Thoracic aorta (tissue), 2 donors: Measurements from ENCODE around the gene CRACDL. TPM values are rescaled to one million over a fixed set of nuclear protein-coding genes. Genes with fewer than 3 reads are reported as not detected.

Experiments used
- ATAC-seq: fragments of 150-250 bp; one replicate; pipeline ENCODE4 v1.8.0; 2017; ENCODE audit warnings: low read depth; ENCODE audit not compliant: insufficient number of reproducible peaks, low FRiP score
- DNase-seq: peaks from one replicate; pipeline ENCODE4 v3.0.0-alpha.2; 2020; ENCODE audit warnings: low spot score
- H3K27ac ChIP-seq, 2 donors: fragments of 200-600 bp; sonication (generic); 1 replicate in 1 of 2; 2 replicates in 1 of 2; pipeline ENCODE4 v1.5.1; 2016; ENCODE audit warnings: mild to moderate bottlenecking in 2 of 2, moderate library complexity in 2 of 2
- H3K27me3 ChIP-seq: fragments of 200-600 bp; sonication (generic); replicated peaks from 2 replicates; pipeline ENCODE4 v1.6.0; 2016; ENCODE audit warnings: mild to moderate bottlenecking; ENCODE audit not compliant: insufficient read depth
- H3K36me3 ChIP-seq: fragments of 200-600 bp; sonication (generic); one replicate; pipeline ENCODE4 v1.5.1; 2016
- H3K4me1 ChIP-seq, 2 donors: fragments of 200-600 bp; sonication (generic); 1 replicate in 1 of 2; 2 replicates in 1 of 2; pipeline versions ENCODE4 v1.5.1 to v1.6.0; 2016; ENCODE audit warnings: low read depth in 2 of 2, mild to moderate bottlenecking in 1 of 2; ENCODE audit not compliant: control insufficient read depth in 1 of 2
- H3K4me3 ChIP-seq: fragments of 200-600 bp; sonication (generic); 2 replicates; pipeline ENCODE4 v1.5.1; 2016; ENCODE audit warnings: mild to moderate bottlenecking
- H3K9me3 ChIP-seq: fragments of 200-600 bp; sonication (generic); 2 replicates; pipeline ENCODE4 v1.5.1; 2016
- total RNA-seq, 2 donors: library from RNA; depleted of rRNA; stranded (reverse); fragments of >200 nt; gene quantifications; one replicate each; pipeline versions ENCODE4 v1.1.0 to v1.2.3, GENCODE V29; 2016
- TF ChIP-seq, protein P1 (sequence below): fragments of 200-600 bp; sonication (generic); IDR thresholded peaks from one replicate; pipeline ENCODE4 v1.5.1; 2019; ENCODE audit warnings: antibody characterized with exemption

Gene CRACDL
- total RNA-seq, 2 donors from 2014 or later: 1.9 to 5.9 TPM

- H3K4me1 ChIP-seq: no peaks in the 10 kb centered on the region
- no peak overlapping the region for H3K4me3 ChIP-seq
- DNase-seq (no peak), ATAC-seq (no peak)
- no peak overlapping the region for H3K27ac ChIP-seq
- TF ChIP-seq, protein P1, sequence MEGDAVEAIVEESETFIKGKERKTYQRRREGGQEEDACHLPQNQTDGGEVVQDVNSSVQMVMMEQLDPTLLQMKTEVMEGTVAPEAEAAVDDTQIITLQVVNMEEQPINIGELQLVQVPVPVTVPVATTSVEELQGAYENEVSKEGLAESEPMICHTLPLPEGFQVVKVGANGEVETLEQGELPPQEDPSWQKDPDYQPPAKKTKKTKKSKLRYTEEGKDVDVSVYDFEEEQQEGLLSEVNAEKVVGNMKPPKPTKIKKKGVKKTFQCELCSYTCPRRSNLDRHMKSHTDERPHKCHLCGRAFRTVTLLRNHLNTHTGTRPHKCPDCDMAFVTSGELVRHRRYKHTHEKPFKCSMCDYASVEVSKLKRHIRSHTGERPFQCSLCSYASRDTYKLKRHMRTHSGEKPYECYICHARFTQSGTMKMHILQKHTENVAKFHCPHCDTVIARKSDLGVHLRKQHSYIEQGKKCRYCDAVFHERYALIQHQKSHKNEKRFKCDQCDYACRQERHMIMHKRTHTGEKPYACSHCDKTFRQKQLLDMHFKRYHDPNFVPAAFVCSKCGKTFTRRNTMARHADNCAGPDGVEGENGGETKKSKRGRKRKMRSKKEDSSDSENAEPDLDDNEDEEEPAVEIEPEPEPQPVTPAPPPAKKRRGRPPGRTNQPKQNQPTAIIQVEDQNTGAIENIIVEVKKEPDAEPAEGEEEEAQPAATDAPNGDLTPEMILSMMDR: no peak
- no peaks in the 10 kb centered on the region for H3K27me3 ChIP-seq
- no peaks in the 10 kb centered on the region for H3K36me3 ChIP-seq
- H3K9me3 ChIP-seq: no peaks in the 10 kb centered on the region
Observed at GRCh38 chr2:98952966-98953365, 16.9 kb upstream of the CRACDL start.

DNA sequence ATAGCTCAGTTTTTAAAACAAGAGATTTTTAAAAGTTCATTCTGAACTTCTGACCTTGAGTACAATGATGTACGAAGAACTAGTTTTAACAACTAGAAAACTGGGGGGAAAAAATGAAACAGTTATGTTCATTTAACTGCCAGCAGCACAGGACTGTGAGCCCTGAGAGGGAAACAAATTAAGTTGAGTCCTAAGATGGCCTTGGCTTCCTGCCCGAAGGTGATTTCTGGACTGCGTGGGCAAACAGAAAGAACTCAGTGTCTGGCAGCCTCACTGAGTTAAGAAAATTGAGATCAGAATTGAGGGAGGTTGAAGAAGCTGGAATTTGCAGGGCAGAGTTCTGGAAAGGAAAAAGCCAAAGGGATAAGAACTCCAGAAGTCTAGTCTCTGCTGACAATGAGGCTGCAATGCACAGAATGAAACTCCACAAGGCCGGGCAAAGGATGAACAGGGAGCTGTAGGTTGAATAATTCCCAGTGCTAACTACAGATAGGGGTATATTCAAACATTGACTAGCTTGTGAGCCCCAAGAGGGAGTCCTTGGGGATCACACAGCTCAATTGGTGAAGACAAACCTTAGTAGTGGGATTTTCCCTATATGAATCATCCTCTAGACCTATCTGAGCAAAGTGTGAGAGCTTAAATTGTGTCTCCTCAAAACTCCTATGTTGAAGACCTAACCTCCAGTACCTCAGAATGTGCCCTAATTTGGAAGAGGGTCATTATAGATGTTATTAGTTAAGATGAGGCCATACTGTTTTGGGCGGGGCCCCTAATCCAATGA, 13.1 kb upstream of the CRACDL start:
- Histone ChIP-seq H3K4me1 (no peaks in the 10 kb centered on the region), H3K27ac (no peak overlapping the region), H3K36me3 (no peaks in the 10 kb centered on the region), H3K27me3 (no peaks in the 10 kb centered on the region), H3K9me3 (no peaks in the 10 kb centered on the region), H3K4me3 (no peak overlapping the region)
- TF ChIP-seq, protein P1: no peak
- ATAC-seq: no peak
- no peak for DNase-seq

DNA sequence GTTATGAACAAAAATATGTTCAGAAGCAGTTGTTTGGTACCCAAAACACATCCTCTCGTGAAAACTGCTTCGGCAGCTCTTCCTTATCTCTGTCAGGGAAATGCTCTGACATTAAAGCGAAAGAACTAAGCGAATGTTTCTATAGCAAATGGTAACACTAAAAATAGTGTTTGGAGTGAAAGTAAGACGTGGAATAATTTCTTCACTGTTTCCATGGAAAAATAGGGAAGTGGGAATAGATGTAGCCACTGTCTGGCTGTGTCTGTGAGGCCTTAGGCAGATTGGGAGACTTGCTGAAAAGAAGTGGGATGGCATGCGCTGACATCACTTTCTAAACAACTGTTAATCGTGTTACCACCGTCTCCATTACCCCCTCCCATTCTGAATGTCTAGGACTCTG, 11.5 kb upstream of the CRACDL start:
- Histone ChIP-seq H3K36me3 (no peaks in the 10 kb centered on the region), H3K4me3 (no peak overlapping the region), H3K9me3 (no peaks in the 10 kb centered on the region), H3K27me3 (no peaks in the 10 kb centered on the region), H3K27ac (no peak overlapping the region), H3K4me1 (no peaks in the 10 kb centered on the region)
- DNase-seq: no peak
- no peak for ATAC-seq
- TF ChIP-seq, protein P1: no peak

GRCh38 chr2:98946855-98947254, 10.8 kb upstream of the CRACDL start:
- Histone ChIP-seq H3K4me1 (no peaks in the 10 kb centered on the region), H3K27me3 (no peaks in the 10 kb centered on the region), H3K27ac (no peak overlapping the region), H3K4me3 (no peak overlapping the region), H3K36me3 (no peaks in the 10 kb centered on the region), H3K9me3 (no peaks in the 10 kb centered on the region)
- no peak for ATAC-seq
- no peak for DNase-seq
- TF ChIP-seq, protein P1: no peak

- Histone ChIP-seq H3K27ac (no peak overlapping the region), H3K27me3 (no peaks in the 10 kb centered on the region), H3K4me3 (no peak overlapping the region), H3K36me3 (no peaks in the 10 kb centered on the region), H3K9me3 (no peaks in the 10 kb centered on the region), H3K4me1 (no peaks in the 10 kb centered on the region)
- ATAC-seq: no peak
- TF ChIP-seq, protein P1: no peak
- DNase-seq: no peak
Observed at GRCh38 chr2:98944775-98945174, 8.8 kb upstream of the CRACDL start.
